Tibial nerve (tissue), 4 donors: Measurements from ENCODE around the gene SLC44A2.
A peak's percentile ranks its signal among the peaks of the same experiment; 100 is the strongest.

Experiments used
- CTCF ChIP-seq, 5 experiments: fragments of 200-600 bp in 3 of 5; fragments of 450-650 bp in 2 of 5; sonication (generic) in 3 of 5; IDR thresholded peaks; one replicate each; pipeline ENCODE4 v1.5.1; 2016 to 2019; ENCODE audit warnings: antibody characterized with exemption in 5 of 5, mild to moderate bottlenecking in 3 of 5, moderate library complexity in 2 of 5
- EP300 ChIP-seq, 2 donors: sonication (generic); formaldehyde crosslinking; IDR thresholded peaks; one replicate each; pipeline ENCODE4 v1.6.1; 2017; ENCODE audit warnings: antibody characterized with exemption in 2 of 2, mild to moderate bottlenecking in 1 of 2
- POLR2A ChIP-seq, 2 donors: fragments of 450-650 bp; IDR thresholded peaks; one replicate each; pipeline ENCODE4 v1.6.1; 2017; ENCODE audit warnings: antibody characterized with exemption in 2 of 2, mild to moderate bottlenecking in 2 of 2, moderate library complexity in 2 of 2

GRCh38 chr19:10644260-10645007, 19.1 kb downstream of the SLC44A2 start:
- TF ChIP-seq CTCF (IDR thresholded peaks at IDR 0.05) = peak; percentile 78 to 97 (median 91)
- TF ChIP-seq EP300 (IDR thresholded peaks at IDR 0.05) = peak in 1 of 2 donors; percentile 51
- TF ChIP-seq POLR2A (IDR thresholded peaks at IDR 0.05) = no peak
